MCF 10A (cell line): ENCODE data around the gene SRSF3. TPM values are rescaled to one million over a fixed set of nuclear protein-coding genes. Genes with fewer than 3 reads are reported as not detected.

Source experiments
- BruUV-seq: library from RNA; stranded (reverse); fragments of 400-500 nt; replicated peaks from 2 replicates; lab custom pipeline; 2021; lab: Mats Ljungman, UMichigan
- CTCF ChIA-PET: fragments of 300-600 bp; sonication (Branson Sonifier 250); formaldehyde crosslinking; extraction: SDS; loops from one replicate; lab custom pipeline; 2021; ENCODE audit warnings: antibody characterized with exemption, inconsistent platforms; lab: Yijun Ruan, JAX
- POLR2A ChIA-PET: fragments of 300-600, 350-650 bp; sonication (Branson Sonifier 250); formaldehyde crosslinking; extraction: SDS; loops from one replicate; lab custom pipeline; 2020; ENCODE audit warnings: antibody characterized with exemption, inconsistent platforms; lab: Yijun Ruan, JAX
- DNase-seq: peaks from one replicate; pipeline ENCODE4 v3.0.0-alpha.2; 2018; ENCODE audit not compliant: unreplicated experiment
- H3K27ac Mint-ChIP-seq: one replicate; pipeline ENCODE4 v1.8.0; 2022; ENCODE audit warnings: mild to moderate bottlenecking, low read depth, mixed read lengths; ENCODE audit not compliant: unreplicated experiment
- H3K27me3 Mint-ChIP-seq: one replicate; pipeline ENCODE4 v1.8.0; 2022; ENCODE audit warnings: mixed read lengths; ENCODE audit not compliant: insufficient read depth, unreplicated experiment
- H3K36me3 Mint-ChIP-seq: one replicate; pipeline ENCODE4 v1.8.0; 2022; ENCODE audit warnings: mild to moderate bottlenecking, moderate library complexity, mixed read lengths; ENCODE audit not compliant: insufficient read depth, unreplicated experiment
- H3K4me1 Mint-ChIP-seq: one replicate; pipeline ENCODE4 v1.8.0; 2022; ENCODE audit warnings: mixed read lengths; ENCODE audit not compliant: insufficient read depth, unreplicated experiment
- H3K4me3 Mint-ChIP-seq: one replicate; pipeline ENCODE4 v1.8.0; 2022; ENCODE audit warnings: mild to moderate bottlenecking, moderate library complexity, mixed read lengths; ENCODE audit not compliant: unreplicated experiment
- H3K9me3 Mint-ChIP-seq: one replicate; pipeline ENCODE4 v1.8.0; 2022; ENCODE audit warnings: mixed read lengths; ENCODE audit not compliant: unreplicated experiment
- CTCF ChIP-seq: fragments of 200-600 bp; IDR thresholded peaks from one replicate; pipeline ENCODE4 v1.8.0; 2022; ENCODE audit warnings: antibody characterized with exemption, mild to moderate bottlenecking; ENCODE audit not compliant: unreplicated experiment
- intact Hi-C: fragments of 100-400 bp; cut with micrococcal nuclease; formaldehyde crosslinking; loops from 2 replicates; pipeline ENCODE4 v1.14.1; 2022
- total RNA-seq: library from RNA; stranded (reverse); gene quantifications from 2 replicates; pipeline ENCODE4 v1.2.3, GENCODE V29; 2022

SRSF3 gene
- total RNA-seq, 1 experiment from 2014 or later = 364 TPM

GRCh38 chr6:36642913-36643817, 49.0 kb downstream of the SRSF3 start:
- peak overlapping the region; percentile 31 for H3K27ac Mint-ChIP-seq
- CTCF ChIA-PET = interaction anchor here (0.6 to 4.6 kb wide), 10 partner anchors 10 to 162 kb away, joined by 3 to 27 read pairs (median 4); no protein-coding TSS in a partner anchor
- H3K27me3 Mint-ChIP-seq = no peaks in the 10 kb centered on the region
- peak; percentile 95 for DNase-seq
- no peaks in the 10 kb centered on the region for H3K36me3 Mint-ChIP-seq
- H3K4me3 Mint-ChIP-seq = no peak overlapping the region
- peaks cover 14% of the 10 kb centered on the region for H3K4me1 Mint-ChIP-seq
- H3K9me3 Mint-ChIP-seq = no peaks in the 10 kb centered on the region
- no peak for TF ChIP-seq CTCF
- intact Hi-C loops = loop anchor here (2.0 kb wide), 1 partner anchor 34 kb away; no protein-coding TSS in a partner anchor
- BruUV-seq = no TSS peak
- POLR2A ChIA-PET = interaction anchor here (0.8 to 7.0 kb wide), 20 partner anchors 10 to 80 kb away, joined by 3 to 144 read pairs (median 7); partner anchors contain the start of gene CDKN1A

- intact Hi-C loops = loop anchor here (2.0 kb wide), 1 partner anchor 33 kb away; no protein-coding TSS in a partner anchor
- POLR2A ChIA-PET = interaction anchor here (0.7 to 7.0 kb wide), 16 partner anchors 11 to 79 kb away, joined by 3 to 144 read pairs (median 7); partner anchors contain the start of gene CDKN1A
- TF ChIP-seq CTCF = no peak
Measured at GRCh38 chr6:36643977-36644376, 49.8 kb downstream of the SRSF3 start.

DNA sequence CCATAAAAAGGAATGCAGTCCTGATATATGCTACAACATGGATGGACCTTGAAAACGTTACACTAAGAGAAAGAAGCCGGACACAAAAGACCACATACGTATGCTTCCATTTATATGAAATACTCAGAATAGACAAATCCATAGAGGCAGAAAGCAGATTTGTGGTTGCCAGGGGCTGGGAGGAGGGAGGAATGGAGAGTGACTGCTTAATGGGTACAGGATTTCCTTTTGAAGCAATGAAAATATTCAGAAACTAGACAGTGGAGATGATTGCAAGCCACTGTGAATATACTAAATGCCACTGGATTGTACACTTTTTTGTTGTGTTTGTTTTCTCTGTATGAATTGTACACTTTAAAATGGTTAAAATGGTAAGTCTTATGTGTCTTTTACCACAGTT, 54.9 kb downstream of the SRSF3 start:
- Mint-ChIP-seq H3K36me3 (no peaks in the 10 kb centered on the region), H3K27me3 (no peaks in the 10 kb centered on the region), H3K4me3 (no peak overlapping the region), H3K9me3 (no peaks in the 10 kb centered on the region), H3K4me1 (peaks cover 8% of the 10 kb centered on the region), H3K27ac (no peak overlapping the region)
- POLR2A ChIA-PET = interaction anchor here (1.4 kb wide), 1 partner anchor 29 kb away, joined by 4 read pairs; the partner anchor contains the start of gene CDKN1A
- TF ChIP-seq CTCF = no peak
- CTCF ChIA-PET = no interaction called here
- intact Hi-C loops = no loop called here
- DNase-seq = no peak
- no TSS peak for BruUV-seq

More at GRCh38 chr6:36643977-36644376, 49.8 kb downstream of the SRSF3 start:
- Mint-ChIP-seq H3K9me3 (no peaks in the 10 kb centered on the region), H3K27me3 (no peaks in the 10 kb centered on the region), H3K27ac (no peak overlapping the region), H3K36me3 (no peaks in the 10 kb centered on the region), H3K4me1 (peaks cover 14% of the 10 kb centered on the region), H3K4me3 (no peak overlapping the region)
- CTCF ChIA-PET = interaction anchor here (1.0 to 4.6 kb wide), 9 partner anchors 19 to 241 kb away, joined by 3 to 27 read pairs (median 4); no protein-coding TSS in a partner anchor
- DNase-seq = no peak
- no TSS peak for BruUV-seq
